HG03575 (cell line): ENCODE measurements around the gene SP3.

Experiments used
- ATAC-seq: cut with Tn5 transposase; IDR thresholded peaks from one replicate; pipeline ENCODE4 v1.9.1; 2021; ENCODE audit not compliant: unreplicated experiment, insufficient number of reproducible peaks, low FRiP score; ENCODE audit errors: extremely low read depth

SP3 gene

DNA sequence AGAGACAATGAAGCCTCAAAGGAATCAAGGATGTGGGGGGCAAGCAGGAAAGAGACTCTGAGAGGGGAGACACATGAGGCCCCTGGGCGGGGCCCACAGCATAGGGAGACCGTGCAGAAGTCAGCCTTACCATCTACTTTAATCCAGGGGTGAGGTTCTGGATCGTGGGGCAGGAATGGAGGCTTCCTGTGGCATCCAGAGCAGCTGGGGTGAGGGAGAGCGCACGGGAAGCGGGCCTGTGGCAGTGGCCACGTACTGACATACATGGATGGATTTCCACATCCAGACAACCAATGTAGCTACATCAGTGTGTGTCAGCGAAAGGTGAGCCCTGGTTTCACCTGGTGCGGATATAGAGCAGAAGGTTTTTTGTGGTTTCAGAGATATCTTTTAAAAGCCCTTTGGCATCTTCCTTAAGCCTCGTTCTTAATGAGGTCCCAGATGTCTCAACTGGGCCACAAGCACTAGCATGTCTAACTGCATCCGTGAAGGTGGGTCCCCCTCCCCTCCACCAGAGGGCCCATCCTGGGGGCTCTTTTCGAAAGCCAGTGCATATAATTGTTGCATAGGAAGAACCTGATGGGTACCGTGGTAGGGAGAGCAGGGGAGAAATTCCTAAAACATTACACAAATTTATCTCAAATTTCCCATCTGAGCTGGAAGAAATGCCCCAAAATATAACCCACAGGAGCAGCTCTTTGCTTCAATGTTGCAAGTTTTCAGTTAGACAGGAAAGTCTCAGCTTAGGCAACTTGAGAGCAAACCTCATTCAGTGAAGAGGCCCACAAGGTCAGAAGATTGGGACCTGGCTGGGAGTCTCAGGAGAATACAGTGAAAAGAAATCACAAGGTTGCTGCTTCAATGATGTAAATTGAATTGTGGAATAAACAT, 90.9 kb downstream of the SP3 start:
- no peak for ATAC-seq

DNA sequence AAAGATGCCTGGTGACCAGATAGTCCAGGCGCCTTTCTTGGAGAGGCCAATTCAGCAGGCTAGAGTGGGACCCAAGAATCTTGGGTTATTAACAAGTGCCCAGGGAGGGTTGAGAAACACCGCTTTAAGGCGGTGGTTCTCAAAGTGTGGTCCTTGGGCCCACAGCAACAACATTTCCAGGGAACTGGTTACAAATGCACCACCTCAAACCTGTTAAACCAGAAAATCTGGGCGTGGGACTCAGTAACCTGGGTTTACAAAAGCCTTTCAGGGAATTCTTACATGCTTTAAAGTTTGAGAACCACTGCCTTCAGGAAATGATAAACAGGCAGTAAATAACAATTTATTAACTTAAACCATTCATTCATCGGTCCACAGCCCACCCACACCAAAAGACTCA, 92.5 kb downstream of the SP3 start:
- no peak for ATAC-seq

DNA sequence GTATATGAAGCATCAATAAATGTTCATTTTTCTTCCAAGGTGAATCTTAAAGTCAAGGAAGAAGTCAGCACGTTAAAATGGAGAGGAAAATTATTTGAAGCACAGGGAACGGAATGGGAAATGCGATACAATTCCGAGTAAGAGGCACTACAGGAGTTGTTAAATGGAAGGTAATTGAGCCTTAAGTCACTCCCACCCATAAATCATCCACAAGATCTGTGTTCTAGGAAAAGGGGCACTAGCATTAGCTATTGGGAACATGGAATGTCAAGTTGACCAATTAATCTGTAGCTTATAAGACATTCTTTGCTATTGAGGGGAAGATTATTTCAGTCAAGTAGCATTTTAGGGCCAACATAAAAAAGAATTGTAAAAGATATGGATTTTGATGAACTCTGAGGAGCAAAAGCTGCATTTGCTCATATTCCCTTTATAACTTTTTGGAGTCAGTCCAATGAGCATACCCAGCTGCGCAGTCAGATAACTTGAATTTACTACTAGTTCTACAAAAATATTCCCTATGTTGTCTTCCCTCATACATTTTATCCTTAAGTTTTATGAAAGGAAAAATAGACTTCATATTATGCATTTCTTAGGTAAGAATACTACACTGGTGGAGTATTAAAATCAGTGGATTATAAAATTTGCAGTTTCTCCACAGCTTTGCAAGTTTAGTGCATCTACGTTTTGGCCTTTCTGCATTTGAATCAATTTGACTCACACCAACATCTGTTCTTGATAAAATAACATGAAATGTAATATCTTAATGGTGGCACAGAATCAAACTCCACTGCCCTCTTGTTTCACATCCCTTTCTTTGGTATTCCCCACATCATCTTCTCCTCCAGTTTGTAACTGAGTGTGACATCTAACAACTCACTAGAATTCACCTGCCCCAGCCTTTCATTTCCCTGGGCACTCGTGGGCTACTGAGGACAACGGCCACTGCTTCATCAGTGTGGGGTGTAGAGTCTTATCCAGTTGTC, 95.6 kb downstream of the SP3 start:
- ATAC-seq, result no peak

DNA sequence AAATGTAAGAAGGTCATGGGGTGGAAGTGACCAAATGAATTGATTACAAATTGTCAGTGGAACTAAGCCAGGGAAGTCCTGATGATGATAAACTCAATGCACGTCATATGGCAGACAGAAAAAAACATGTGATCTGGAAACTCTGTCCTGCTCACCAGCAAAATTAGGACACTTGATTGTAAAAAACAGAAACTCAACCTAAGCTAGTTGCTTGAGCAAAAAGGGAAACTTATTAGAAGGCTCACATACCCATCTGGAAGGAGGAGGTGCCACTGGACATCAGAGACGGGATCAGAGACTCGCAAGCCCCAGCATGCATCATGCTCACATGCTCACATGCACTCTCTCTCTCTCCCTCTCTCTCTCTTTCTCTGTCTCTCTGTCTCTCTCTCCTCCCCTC, 96.8 kb downstream of the SP3 start:
- ATAC-seq, result no peak

DNA sequence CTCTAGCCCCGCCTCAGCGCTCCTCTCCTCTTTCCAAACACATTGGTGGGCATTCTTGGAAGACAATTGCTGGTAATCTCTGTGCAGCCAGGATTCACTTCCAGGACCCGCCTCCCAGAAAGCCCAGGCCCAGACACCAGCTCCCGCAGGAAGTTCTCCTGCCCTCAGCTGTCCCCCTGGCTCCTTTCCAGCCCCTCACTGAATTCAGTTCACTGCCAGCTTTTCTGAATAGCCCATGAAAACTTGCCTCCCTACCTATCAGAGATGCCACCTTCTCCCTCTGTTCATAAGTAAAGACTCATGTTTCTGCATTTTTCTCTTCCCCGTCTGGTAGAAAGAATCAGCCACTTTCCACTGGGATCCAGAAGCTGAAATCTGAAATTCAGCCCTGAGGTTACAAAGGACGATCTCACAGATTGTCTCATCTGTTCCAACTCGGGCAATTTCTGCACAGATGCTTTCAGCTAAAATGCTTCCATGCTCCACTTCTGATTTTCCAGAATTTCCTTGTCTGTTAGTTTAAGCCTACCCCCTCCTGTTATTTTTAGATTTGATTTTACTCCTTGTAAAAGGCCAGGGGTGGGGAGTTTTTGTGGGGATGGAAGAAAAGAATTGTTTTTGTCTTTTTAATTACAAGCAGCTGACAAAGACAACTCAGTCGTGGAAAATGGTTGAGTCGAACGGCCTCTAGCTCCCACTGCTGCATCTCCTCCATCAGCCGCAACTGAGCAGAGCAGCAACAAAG, 98.1 kb downstream of the SP3 start:
- ATAC-seq, result no peak

DNA sequence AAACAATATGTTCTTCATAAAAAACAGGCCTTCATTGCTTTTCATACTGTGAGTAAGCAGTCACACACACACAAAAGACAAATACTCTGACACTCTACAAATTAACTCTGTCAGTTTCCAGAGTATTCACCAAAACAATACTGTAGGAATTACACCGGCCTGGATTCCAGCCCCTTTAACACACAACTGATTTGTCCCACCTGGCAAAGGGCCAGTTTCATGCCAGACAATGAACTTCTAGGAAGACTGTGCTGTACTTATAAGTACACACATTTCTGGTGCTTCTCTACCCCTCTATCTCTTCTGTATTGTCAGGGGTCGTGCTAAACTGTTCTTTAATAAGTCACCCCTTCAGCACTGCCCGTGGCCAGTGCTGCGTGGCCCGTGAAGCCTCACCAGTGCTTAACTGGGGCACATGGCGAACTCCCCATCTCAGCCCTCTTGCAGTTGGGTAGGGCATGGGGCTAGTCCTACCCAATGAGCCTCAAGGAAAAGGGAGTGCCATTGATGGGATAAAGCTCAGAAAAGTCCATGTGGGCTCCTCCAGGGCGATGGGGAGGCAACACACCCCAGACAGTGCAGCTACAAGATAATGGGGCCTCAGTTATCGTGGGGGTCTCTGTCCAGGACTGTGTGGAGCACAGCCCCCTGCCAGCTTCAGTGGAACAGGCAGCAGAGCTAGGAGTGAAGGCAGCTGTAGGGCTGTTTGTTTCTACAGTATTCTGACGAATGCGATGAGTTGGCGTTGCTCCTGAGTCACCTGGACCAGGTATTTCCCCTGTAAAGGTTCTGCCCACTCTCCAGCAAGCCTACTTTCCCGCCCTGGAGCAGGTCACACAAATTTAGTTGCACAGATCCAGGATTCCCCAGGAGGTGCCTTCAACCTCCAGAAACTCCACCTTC, 99.0 kb downstream of the SP3 start:
- no peak for ATAC-seq

GRCh38 chr2:173862612-173863217, 102.5 kb downstream of the SP3 start:
- ATAC-seq, result no peak

DNA sequence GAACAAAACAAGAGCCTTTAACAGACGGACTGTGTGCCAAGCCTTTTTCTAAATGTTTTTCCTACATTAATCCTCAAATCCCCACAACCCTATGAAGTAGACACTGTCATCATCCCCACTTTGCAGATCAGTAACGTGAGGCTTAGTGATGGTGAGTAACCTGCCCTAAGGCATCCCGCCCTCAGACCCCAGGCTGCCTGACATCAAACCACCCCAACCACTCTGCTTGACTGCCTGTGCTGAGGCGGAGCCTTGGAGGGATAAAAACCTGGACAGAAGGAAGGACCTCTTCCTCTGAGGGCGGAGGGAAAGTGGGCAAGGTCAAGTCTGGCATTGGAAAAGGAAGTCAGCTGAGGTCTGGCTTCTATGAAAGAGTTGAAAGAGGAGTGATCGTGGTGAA, 104.6 kb downstream of the SP3 start:
- no peak for ATAC-seq

- ATAC-seq, result no peak
Measured at GRCh38 chr2:173860082-173860481, 105.1 kb downstream of the SP3 start.

GRCh38 chr2:173858291-173858731, 106.9 kb downstream of the SP3 start:
- ATAC-seq, result no peak
